GM18505 (cell line): Measurements from ENCODE around the gene ULK4.

Source experiments
- ATAC-seq: cut with Tn5 transposase; IDR thresholded peaks from one replicate; pipeline ENCODE4 v1.9.1; 2021; ENCODE audit not compliant: unreplicated experiment
- POLR2A ChIP-seq: IDR thresholded peaks from 4 replicates; pipeline ENCODE4 v1.6.1; 2011; ENCODE audit warnings: borderline replicate concordance; ENCODE audit not compliant: insufficient read depth, insufficient read length; ENCODE audit errors: extremely low read depth

ULK4 gene

GRCh38 chr3:41198526-41198925 is 763.4 kb downstream of the ULK4 start:
- no peak for TF ChIP-seq POLR2A
- no peak for ATAC-seq

GRCh38 chr3:41198046-41198445 is 763.9 kb downstream of the ULK4 start:
- TF ChIP-seq POLR2A = no peak

More at GRCh38 chr3:41198046-41198445, 763.9 kb downstream of the ULK4 start:
- no peak for ATAC-seq
